GM12872 (cell line): ENCODE measurements around the gene LARP1.

ENCODE experiments used
- TF ChIP-seq, protein P1 (sequence below): IDR thresholded peaks from 3 replicates; pipeline ENCODE4 v1.5.1; 2011; ENCODE audit warnings: low read depth, mild to moderate bottlenecking, low read length, moderate library complexity; ENCODE audit not compliant: insufficient read depth

Gene LARP1

GRCh38 chr5:154740483-154740882 lies 14.7 kb upstream of the LARP1 start:
- TF ChIP-seq, protein P1, sequence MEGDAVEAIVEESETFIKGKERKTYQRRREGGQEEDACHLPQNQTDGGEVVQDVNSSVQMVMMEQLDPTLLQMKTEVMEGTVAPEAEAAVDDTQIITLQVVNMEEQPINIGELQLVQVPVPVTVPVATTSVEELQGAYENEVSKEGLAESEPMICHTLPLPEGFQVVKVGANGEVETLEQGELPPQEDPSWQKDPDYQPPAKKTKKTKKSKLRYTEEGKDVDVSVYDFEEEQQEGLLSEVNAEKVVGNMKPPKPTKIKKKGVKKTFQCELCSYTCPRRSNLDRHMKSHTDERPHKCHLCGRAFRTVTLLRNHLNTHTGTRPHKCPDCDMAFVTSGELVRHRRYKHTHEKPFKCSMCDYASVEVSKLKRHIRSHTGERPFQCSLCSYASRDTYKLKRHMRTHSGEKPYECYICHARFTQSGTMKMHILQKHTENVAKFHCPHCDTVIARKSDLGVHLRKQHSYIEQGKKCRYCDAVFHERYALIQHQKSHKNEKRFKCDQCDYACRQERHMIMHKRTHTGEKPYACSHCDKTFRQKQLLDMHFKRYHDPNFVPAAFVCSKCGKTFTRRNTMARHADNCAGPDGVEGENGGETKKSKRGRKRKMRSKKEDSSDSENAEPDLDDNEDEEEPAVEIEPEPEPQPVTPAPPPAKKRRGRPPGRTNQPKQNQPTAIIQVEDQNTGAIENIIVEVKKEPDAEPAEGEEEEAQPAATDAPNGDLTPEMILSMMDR, result no peak

- TF ChIP-seq, protein P1, result no peak
Measured at GRCh38 chr5:154740957-154741356, 14.2 kb upstream of the LARP1 start.

DNA sequence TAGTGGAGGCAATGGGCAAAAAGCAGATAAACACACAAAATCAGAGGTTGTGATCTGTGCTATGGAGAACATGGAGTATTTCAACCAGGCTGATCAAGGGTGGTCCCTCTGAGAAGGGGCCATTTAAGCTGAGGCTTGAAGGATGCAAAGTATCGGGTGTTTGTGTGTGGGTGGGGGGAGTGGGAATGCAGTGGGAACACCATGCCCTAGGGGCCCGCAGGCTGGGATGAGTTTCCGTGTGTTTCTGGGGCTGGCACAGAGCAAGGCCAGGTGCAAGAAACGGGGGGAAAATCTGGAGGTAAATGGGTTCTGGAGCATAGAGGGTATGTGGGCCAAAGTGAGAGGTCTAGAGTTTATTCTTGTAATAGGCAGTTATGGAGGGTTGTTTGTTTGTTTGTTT lies 13.8 kb upstream of the LARP1 start:
- TF ChIP-seq, protein P1, result no peak

DNA sequence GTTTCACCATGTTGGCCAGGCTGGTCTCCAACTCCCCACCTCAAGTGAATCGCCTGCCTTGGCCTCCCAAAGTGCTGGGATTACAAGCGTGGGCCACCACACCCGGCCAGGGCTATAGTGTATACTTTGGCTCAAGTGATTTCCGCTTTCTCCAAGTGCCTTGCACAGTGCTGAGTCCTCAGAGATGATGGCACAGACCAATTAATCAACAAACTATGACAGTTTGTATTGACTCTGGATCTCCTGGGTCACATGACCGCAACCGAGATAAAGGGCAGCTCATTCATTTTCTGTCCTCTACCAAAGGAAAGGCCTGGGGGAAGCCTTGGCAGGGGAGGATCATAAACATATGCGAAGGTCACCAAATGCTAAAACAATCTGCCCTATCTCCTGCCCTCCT lies 11.4 kb upstream of the LARP1 start:
- TF ChIP-seq, protein P1, result no peak

GRCh38 chr5:154745349-154745748 lies 9.8 kb upstream of the LARP1 start:
- TF ChIP-seq, protein P1, result no peak

- TF ChIP-seq, protein P1, result no peak
Measured at GRCh38 chr5:154749491-154749890, 5.7 kb upstream of the LARP1 start.

GRCh38 chr5:154751854-154752253 lies 3.3 kb upstream of the LARP1 start:
- TF ChIP-seq, protein P1, result no peak

- TF ChIP-seq, protein P1, result no peak
Measured at GRCh38 chr5:154753792-154754191, 1.4 kb upstream of the LARP1 start.
